Left hindlimb (tissue), 1 donor: Measurements from ENCODE around the gene PRRT4.

Experiments
- DNase-seq: peaks from one replicate; pipeline ENCODE4 v3.0.0-alpha.2; 2018

The PRRT4 gene

GRCh38 chr7:128373606-128374005 lies 12.1 kb upstream of the PRRT4 start:
- DNase-seq: no peak

- DNase-seq: no peak
Measured at GRCh38 chr7:128370491-128370890, 9.0 kb upstream of the PRRT4 start.

GRCh38 chr7:128366986-128367385 lies 5.5 kb upstream of the PRRT4 start:
- no peak for DNase-seq

- no peak for DNase-seq
Measured at GRCh38 chr7:128366300-128366699, 4.8 kb upstream of the PRRT4 start.

DNA sequence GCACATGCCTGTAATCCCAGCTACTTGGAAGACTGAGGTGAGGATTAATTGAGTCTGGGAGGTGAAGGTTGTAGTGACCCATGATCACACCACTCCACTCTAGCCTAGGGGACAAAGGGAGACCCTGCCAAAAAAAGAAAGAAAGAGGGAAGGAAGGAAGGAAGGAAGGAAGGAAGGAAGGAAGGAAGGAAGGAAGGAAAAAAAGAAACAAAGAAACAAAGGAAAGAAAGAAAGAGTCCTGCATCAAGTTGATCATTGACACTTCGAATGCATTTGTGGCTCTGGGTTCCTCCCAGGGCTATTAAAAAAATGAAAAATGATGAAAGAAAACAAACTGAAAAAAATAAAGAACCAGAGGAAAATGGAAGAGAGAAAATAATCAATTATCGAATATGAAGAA lies 3.9 kb upstream of the PRRT4 start:
- DNase-seq: no peak

GRCh38 chr7:128364166-128364870 lies 2.8 kb upstream of the PRRT4 start:
- no peak for DNase-seq

DNA sequence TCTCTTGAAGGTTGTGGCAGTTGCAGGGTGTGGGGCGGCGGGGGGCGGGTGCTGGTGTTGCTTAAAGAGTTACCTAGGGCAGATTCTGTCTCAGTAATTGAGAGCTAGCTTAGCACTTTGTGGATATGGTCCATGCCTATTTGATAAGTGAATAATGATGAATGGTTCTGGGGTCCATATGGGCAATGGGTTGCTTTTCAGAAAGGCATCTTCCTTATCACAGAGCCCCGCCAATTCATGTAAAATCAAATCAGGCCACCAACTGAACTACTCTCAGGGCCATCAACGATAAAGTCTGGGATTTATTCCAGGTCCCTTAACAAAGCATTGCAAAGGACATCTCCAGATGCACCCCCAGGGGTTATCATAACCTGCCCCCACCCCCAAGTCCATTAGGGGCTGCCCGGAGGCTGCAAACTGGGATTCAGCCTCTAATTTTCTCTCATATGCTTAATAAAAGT lies 1.8 kb upstream of the PRRT4 start:
- no peak for DNase-seq

DNA sequence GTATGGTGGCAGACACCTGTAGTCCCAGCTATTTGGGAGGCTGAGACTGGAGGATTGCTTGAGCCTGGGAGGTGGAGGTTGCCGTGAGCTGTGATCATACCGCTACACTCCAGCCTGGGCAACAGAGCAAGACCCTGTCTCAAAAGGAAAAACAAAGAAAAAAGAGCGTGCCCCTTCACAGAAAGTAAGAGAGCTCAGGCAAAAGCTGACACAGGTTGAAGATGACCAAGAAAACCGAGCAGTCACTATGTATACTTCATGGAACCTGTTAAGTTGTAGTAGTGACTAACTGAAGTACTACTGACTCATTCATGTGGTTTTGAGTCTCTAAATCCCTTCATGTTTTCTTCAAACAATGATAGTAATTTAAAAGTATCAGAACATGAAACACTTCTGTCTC lies 1.2 kb upstream of the PRRT4 start:
- DNase-seq: no peak

- DNase-seq: no peak
Measured at GRCh38 chr7:128360359-128360678, 1.2 kb downstream of the PRRT4 start.

- no peak for DNase-seq
Measured at GRCh38 chr7:128359939-128360338, 1.6 kb downstream of the PRRT4 start.

DNA sequence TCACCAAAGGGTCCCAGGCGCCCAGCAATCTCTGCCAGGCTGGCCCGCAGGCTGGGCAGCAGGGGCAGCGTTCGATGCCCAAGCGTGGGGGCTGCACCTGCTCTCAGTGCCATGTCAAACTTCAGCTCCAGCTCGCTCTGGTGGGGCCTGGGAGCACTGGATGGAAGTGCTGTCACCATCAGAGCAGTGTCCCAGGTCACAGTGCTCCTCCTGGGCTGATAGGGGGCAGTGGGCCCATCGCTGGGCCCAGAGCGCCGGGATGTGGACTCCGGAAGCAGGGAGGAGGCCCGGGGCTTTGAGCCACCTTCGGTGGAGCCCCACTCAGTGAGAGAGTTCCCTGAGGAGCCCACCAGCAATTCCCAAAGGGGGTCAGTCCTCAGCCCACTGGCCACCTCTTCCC lies 2.2 kb downstream of the PRRT4 start:
- DNase-seq: no peak

GRCh38 chr7:128358233-128358632 lies 3.3 kb downstream of the PRRT4 start:
- DNase-seq: no peak

DNA sequence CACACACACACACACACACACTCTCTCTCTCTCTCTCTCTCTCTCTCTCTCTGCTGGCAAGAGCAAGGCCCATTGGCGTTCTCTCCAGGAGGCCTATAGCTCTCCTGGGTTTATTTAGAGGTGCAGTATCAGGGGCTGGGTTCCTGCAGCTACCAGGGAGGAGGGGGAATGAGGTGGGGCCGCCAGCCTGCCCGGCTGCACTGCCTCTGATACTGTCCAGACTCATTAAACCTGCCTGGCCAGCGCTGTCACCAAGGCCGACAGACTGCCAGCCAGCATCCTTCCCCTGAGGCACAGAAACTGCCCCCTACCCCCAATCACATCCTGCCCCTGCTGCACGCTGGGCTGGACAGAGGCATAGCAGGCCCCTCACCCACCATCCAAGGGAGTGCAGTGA lies 4.3 kb downstream of the PRRT4 start:
- no peak for DNase-seq

DNA sequence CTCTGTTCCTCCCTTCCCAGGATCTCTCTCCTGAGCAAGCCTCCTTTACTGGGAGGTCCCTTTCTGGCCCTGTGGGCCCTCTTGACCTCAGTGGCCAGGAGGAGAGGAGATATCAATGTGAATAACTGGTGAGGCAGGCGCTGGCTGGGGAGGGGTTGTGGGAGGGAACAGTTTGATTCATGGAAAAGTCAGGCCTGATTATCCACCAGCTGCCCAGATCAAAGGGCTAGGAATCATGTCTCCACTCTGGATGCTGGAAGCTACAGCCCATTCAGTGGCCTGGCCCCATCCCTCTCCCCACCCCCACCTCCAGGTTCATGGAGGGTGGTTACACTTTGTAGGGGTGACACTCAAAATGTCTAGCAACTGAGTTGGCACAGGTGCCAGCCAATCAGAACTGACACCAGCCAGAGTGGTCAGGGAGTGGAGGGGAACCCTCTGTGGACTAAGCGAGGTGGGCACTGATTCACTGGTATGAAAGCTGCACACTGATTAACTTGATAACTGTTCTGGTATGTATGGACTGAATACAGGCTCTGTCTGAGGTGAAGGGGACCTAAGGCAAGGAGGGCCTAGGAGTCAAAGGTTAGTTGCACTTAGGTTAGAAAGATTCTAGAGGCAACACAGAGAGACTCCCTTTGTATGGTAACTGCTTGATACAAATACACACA lies 4.8 kb downstream of the PRRT4 start:
- DNase-seq: no peak

GRCh38 chr7:128353610-128354009 lies 7.9 kb downstream of the PRRT4 start:
- no peak for DNase-seq

DNA sequence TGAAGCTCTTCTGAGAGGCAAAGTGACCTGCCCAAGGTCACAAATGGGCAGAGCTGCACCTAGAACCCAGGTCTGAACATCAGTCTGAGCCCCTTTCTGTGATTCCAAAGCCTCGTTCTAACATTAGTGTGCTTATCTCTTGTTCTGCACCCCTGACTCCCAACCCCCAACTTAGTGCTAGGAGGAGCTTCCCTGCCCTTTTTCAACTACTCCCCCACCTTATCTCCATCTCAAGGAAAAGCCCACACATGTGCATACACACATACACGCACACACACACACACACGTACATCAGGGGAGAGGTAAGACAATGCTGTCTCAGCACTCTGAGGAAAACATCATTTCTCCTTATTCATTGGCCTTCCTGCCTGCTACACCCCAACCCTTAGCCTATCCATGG lies 8.3 kb downstream of the PRRT4 start:
- no peak for DNase-seq

- no peak for DNase-seq
Measured at GRCh38 chr7:128352636-128353035, 8.9 kb downstream of the PRRT4 start.

DNA sequence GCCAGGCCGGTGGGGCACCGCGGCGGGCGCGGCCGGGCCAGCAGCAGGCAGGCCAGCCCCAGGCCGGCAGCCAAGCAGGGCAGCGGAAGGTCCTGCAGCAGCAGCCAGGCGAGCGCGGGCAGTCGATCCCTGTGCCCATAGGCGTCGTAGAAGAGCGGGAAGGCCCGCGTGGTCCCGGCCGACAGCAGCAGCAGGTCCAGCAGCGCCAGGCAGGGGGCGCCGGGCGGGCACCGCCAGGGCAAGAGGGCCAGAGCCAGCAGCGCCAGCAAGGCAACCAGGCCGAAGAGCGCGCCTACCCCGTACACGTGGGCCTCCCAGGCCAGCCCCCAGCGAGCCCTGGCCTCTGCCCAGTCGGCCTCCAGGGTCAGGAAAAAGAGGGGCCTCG lies 9.3 kb downstream of the PRRT4 start:
- peak; percentile 75 for DNase-seq

GRCh38 chr7:128351296-128352152 lies 10.0 kb downstream of the PRRT4 start:
- no peak for DNase-seq

DNA sequence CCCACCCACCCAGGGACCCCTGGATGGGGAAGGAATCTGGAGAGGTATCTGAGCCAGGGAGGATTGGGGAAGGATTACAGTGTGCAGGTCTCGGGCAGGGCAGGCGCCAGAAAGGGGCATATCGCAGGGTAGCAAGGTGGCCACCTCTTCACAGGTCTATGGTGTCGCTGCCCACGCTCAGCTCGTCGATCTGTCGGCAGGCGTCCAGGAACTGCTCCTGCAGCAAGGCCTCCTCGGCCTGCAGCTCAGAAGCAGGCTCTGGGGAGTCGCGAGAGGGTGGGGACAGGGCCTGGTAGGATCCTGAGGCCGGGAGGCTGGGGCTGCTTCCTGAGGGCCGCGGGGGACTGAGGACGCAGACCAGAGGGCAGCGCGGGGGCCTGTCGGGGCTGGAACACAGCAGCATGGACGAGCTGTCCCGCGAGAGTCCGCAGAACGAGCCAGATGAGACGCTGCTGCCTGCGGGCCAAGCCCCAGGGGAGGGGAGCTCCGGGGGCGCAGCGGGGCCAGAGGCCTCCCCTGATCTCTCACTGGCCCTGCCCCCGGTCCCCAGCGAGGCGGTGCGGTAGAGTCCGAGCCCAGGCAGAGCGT lies 10.7 kb downstream of the PRRT4 start:
- no peak for DNase-seq

DNA sequence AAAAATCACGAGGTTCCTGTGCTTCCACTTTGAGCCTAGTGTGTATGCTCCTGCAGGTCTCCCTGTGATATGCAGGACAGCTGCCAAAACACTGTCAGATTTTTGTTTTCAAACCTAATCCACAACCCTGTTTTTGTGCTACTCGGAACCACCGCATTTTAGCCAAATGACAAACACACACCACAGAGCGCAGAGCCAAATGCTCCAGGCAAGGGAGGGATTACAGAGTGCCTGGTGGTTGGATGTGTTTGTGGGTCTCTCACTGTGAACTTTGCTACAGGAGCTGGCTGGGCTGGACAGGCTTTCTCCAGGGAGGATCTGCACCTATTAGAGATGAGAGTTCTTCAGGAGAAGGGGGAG lies 12.0 kb downstream of the PRRT4 start:
- no peak for DNase-seq

- no peak for DNase-seq
Measured at GRCh38 chr7:128347647-128348097, 13.8 kb downstream of the PRRT4 start.

- DNase-seq: no peak
Measured at GRCh38 chr7:128344431-128344774, 17.1 kb downstream of the PRRT4 start.
